K562 (cell line): ENCODE measurements around the gene DIP2C. TPM values are rescaled to one million over a fixed set of nuclear protein-coding genes. Genes with fewer than 3 reads are reported as not detected.

Source experiments
- ATAC-seq: fragments of 200-7000 bp; cut with Tn5 transposase; 3 replicates; pipeline ENCODE4 v1.9.1; 2020; ENCODE audit warnings: moderate library complexity
- BruUV-seq: library from RNA; stranded (reverse); fragments of 400-500 nt; replicated peaks from 2 replicates; lab custom pipeline; 2021; lab: Mats Ljungman, UMichigan
- CTCF ChIA-PET: fragments of 300-600 bp; formaldehyde crosslinking; extraction: SDS; loops from one replicate; lab custom pipeline; 2021; ENCODE audit warnings: low intra/inter-chr PET ratio; lab: Yijun Ruan, JAX
- POLR2A ChIA-PET: fragments of 300-600, 350-650 bp; sonication (Branson Sonifier 250); formaldehyde crosslinking; extraction: SDS; loops from one replicate; lab custom pipeline; 2021; ENCODE audit warnings: antibody characterized with exemption, inconsistent platforms; lab: Yijun Ruan, JAX
- DNase-seq, 4 experiments: peaks; one replicate each; pipeline versions ENCODE4 v3.0.0 to v3.0.0-alpha.2; 2011 to 2018; ENCODE audit warnings: low spot score in 3 of 4, mixed read lengths in 3 of 4; ENCODE audit errors: extremely low read depth in 1 of 4
- FAIRE-seq: peaks from 2 replicates; lab custom pipeline; 2011; peaks lifted over from hg19 to GRCh38; lab: Jason Lieb, UNC
- H2AFZ ChIP-seq: 2 replicates; pipeline ENCODE4 v1.6.0; 2011; ENCODE audit warnings: low read depth, low read length, control low read depth, inconsistent platforms
- H3K27ac ChIP-seq: fragments of 200-600 bp; 3 replicates; pipeline ENCODE4 v1.8.0; 2011; ENCODE audit warnings: low read depth, mild to moderate bottlenecking, control low read depth, inconsistent platforms, low read length, moderate library complexity, mixed read lengths; ENCODE audit errors: extremely low read depth
- H3K27me3 ChIP-seq, 2 experiments: fragments of 300-600 bp in 1 of 2; 2 replicates in 1 of 2; 3 replicates in 1 of 2; pipeline versions ENCODE4 v1.6.0 to v1.8.0; 2011; ENCODE audit warnings: inconsistent platforms in 2 of 2, low read length in 2 of 2, mild to moderate bottlenecking in 1 of 2, mixed read lengths in 1 of 2, moderate library complexity in 1 of 2; ENCODE audit not compliant: control insufficient read depth in 2 of 2, insufficient read depth in 2 of 2
- H3K36me3 ChIP-seq: fragments of 300-600 bp; 3 replicates; pipeline ENCODE4 v1.8.0; 2011; ENCODE audit warnings: mild to moderate bottlenecking, low read length, inconsistent platforms; ENCODE audit not compliant: control insufficient read depth, insufficient read depth
- H3K4me1 ChIP-seq, 2 experiments: fragments of 200-600 bp in 1 of 2; replicated peaks in 1 of 2; 2 replicates in 1 of 2; 3 replicates in 1 of 2; pipeline versions ENCODE4 v1.5.1 to v1.8.0; 2011; ENCODE audit warnings: inconsistent platforms in 2 of 2, low read length in 2 of 2, mild to moderate bottlenecking in 1 of 2, mixed read lengths in 1 of 2, moderate library complexity in 1 of 2; ENCODE audit not compliant: control insufficient read depth in 2 of 2, insufficient read depth in 2 of 2
- H3K4me2 ChIP-seq: 2 replicates; pipeline ENCODE4 v1.6.1; 2011; ENCODE audit warnings: low read length, control low read depth, inconsistent platforms, mixed read lengths; ENCODE audit not compliant: insufficient read depth
- H3K4me3 ChIP-seq: fragments of 200-600 bp; sonication (generic), shearing (Covaris generic); 2 replicates; pipeline ENCODE4 v1.5.1; 2016; ENCODE audit warnings: control low read depth, inconsistent platforms
- H3K79me2 ChIP-seq: fragments of 200-600 bp; 3 replicates; pipeline ENCODE4 v1.8.0; 2011; ENCODE audit warnings: low read length, inconsistent platforms; ENCODE audit not compliant: control insufficient read depth, insufficient read depth
- H3K9ac ChIP-seq, 2 experiments: 2 replicates each; pipeline versions ENCODE4 v1.6.0 to v1.6.1; 2011; ENCODE audit warnings: low read depth in 2 of 2, low read length in 2 of 2, control low read depth in 1 of 2, inconsistent platforms in 1 of 2, mild to moderate bottlenecking in 1 of 2, mixed read lengths in 1 of 2; ENCODE audit not compliant: insufficient read depth in 1 of 2
- H3K9me1 ChIP-seq: one replicate; pipeline ENCODE4 v1.6.0; 2011; ENCODE audit warnings: inconsistent platforms, mild to moderate bottlenecking, low read length, moderate library complexity; ENCODE audit not compliant: control insufficient read depth, insufficient read depth
- H3K9me3 ChIP-seq: replicated peaks from 2 replicates; pipeline ENCODE4 v1.5.1; 2011; ENCODE audit warnings: low read depth, low read length, inconsistent platforms; ENCODE audit not compliant: control insufficient read depth, insufficient read depth
- H4K20me1 ChIP-seq: replicated peaks from 2 replicates; pipeline ENCODE4 v1.6.1; 2011; ENCODE audit warnings: low read length, inconsistent platforms, mixed read lengths; ENCODE audit not compliant: control insufficient read depth, insufficient read depth
- HDAC6 ChIP-seq: IDR thresholded peaks from 2 replicates; pipeline ENCODE4 v1.6.1; 2012; ENCODE audit warnings: low read depth, mild to moderate bottlenecking, control low read depth, inconsistent platforms, low read length, moderate library complexity
- LCOR ChIP-seq: sonication (generic); formaldehyde crosslinking; IDR thresholded peaks from 2 replicates; pipeline ENCODE4 v1.8.0; 2022; ENCODE audit warnings: mild to moderate bottlenecking, missing genetic modification reagents
- MCM2 ChIP-seq: fragments of 450-650 bp; IDR thresholded peaks from 2 replicates; pipeline ENCODE4 v1.6.1; 2017; ENCODE audit warnings: low read depth, mild to moderate bottlenecking
- PHTF2 ChIP-seq: fragments of 250-450 bp; sonication (Bioruptor Pico); IDR thresholded peaks from 2 replicates; pipeline ENCODE4 v1.5.0; 2021; ENCODE audit warnings: mild to moderate bottlenecking
- POLR2B ChIP-seq: fragments of 450-650 bp; IDR thresholded peaks from 2 replicates; pipeline ENCODE4 v1.6.1; 2018; ENCODE audit warnings: low read depth; ENCODE audit not compliant: partially characterized antibody
- SMARCB1 ChIP-seq: IDR thresholded peaks from 2 replicates; pipeline ENCODE4 v1.6.1; 2011; ENCODE audit warnings: improper control_type of control experiment, low read depth; ENCODE audit not compliant: insufficient read length
- STAT6 ChIP-seq: sonication (generic); formaldehyde crosslinking; IDR thresholded peaks from 2 replicates; pipeline ENCODE4 v1.8.1; 2023; ENCODE audit warnings: mild to moderate bottlenecking, missing genetic modification reagents
- TEAD2 ChIP-seq: fragments of 450-650 bp; IDR thresholded peaks from 2 replicates; pipeline ENCODE4 v1.6.1; 2016; ENCODE audit warnings: missing genetic modification characterization, control low read depth, missing compliant biosample characterization
- WGBS: fragments of 100-300 bp; shearing (Covaris generic); methylation state at CpG from one replicate; pipeline ENCODE4 v1.1.6; 2016; ENCODE audit warnings: low coverage, mixed read lengths; ENCODE audit not compliant: insufficient coverage; ENCODE audit errors: missing lambda C conversion rate; 5-methylcytosine and 5-hydroxymethylcytosine counted together
- in situ Hi-C: fragments of 300-500 bp; cut with MboI; formaldehyde crosslinking; loops from 4 replicates; pipeline ENCODE4 v1.15.0; 2018; ENCODE audit warnings: inconsistent platforms, mixed read lengths
- intact Hi-C: fragments of 100-400 bp; cut with micrococcal nuclease; formaldehyde crosslinking; loops from 2 replicates; pipeline ENCODE4 v1.14.2; 2022
- polyA plus RNA-seq, 8 experiments: library from polyadenylated mRNA; depleted of rRNA in 4 of 8; stranded (reverse) in 5 of 8; unstranded in 3 of 8; fragments of >200 nt; fragmentation: Nextera tagmentation in 2 of 8; fragmentation: Illumina TruSeq in 1 of 8; extraction: Ambion mirVana in 2 of 8; extraction: Trizol in 1 of 8; gene quantifications; 2 replicates each; pipeline versions ENCODE4 v1.2.1 to v1.2.3, GENCODE V29; 2011 to 2014; ENCODE audit warnings: inconsistent platforms in 1 of 8, missing spikeins in 1 of 8
- total RNA-seq, 7 experiments: library from RNA; depleted of rRNA in 6 of 7; stranded (reverse); fragments of >200 nt in 6 of 7; fragmentation: Illumina TruSeq in 2 of 7; extraction: Trizol in 2 of 7; gene quantifications; 2 replicates each; pipeline versions ENCODE4 v1.2.1 to v1.2.3, GENCODE V29; 2011 to 2021; ENCODE audit warnings: low replicate concordance in 1 of 7

DIP2C gene
- total and polyA plus RNA-seq, 9 of the 15 experiments (the other 6 are each of a cell fraction or from before 2014, with no cell fraction given), result 0.01 TPM; not detected in 8

GRCh38 chr10:282294-283139 is 407.0 kb downstream of the DIP2C start:
- Histone ChIP-seq H3K4me2 (no peak overlapping the region), H4K20me1 (peaks cover 3% of the 10 kb centered on the region; the same call in 1 of the 2 replicates), H2AFZ (no peak overlapping the region), H3K79me2 (no peaks in the 10 kb centered on the region), H3K9ac (no peak overlapping the region), H3K36me3 (no peaks in the 10 kb centered on the region), H3K9me3 (no peaks in the 10 kb centered on the region), H3K27ac (no peak overlapping the region), H3K27me3 (peaks cover 62 to 81% of the 10 kb centered on the region in 2 experiments), H3K9me1 (no peaks in the 10 kb centered on the region), H3K4me1 (peaks cover 0 to 3% of the 10 kb centered on the region in 2 experiments; a peak in 1 of 5 replicates), H3K4me3 (no peak overlapping the region)
- FAIRE-seq, result no peak
- DNase-seq, result no peak
- 2% methylated on average over 7 of the region's 7 CpGs for WGBS
- no peak for TF ChIP-seq MCM2
- no peak for TF ChIP-seq POLR2B
- no peak for TF ChIP-seq PHTF2 (CRISPR knock-in tag)
- no peak for TF ChIP-seq STAT6 (CRISPR knock-in tag)
- TF ChIP-seq HDAC6, result no peak
- TF ChIP-seq LCOR, result no peak
- TF ChIP-seq TEAD2 (tag), result no peak
- no peak for TF ChIP-seq SMARCB1
- in situ Hi-C loops, result no loop called here
- intact Hi-C loops, result no loop called here
- ATAC-seq, result no peak
- ChIA-PET CTCF (no interaction called here), POLR2A (no interaction called here)
- no TSS peak for BruUV-seq
